Measurements from ENCODE around the gene GPR146. TPM values are rescaled to one million over a fixed set of nuclear protein-coding genes. Genes with fewer than 3 reads are reported as not detected.

GPR146 gene
- total RNA-seq, 1 experiment from 2014 or later, result 0.92 TPM

- DNase-seq (ENCODE audit: low spot score), result no peak
- H3K4me1 Mint-ChIP-seq, result no peaks in the 10 kb centered on the region
- no peak for TF ChIP-seq HMGA2 (CRISPR knock-in tag; IDR thresholded peaks at IDR 0.05)
- no peak for TF ChIP-seq NR3C1 (CRISPR knock-in tag; conservative IDR thresholded peaks at IDR 0.05; ENCODE audit: low read depth)
- TF ChIP-seq SOX15 (CRISPR knock-in tag; IDR thresholded peaks at IDR 0.05), result no peak
- no peak for TF ChIP-seq ATF3 (CRISPR knock-in tag; conservative IDR thresholded peaks at IDR 0.05)
- TF ChIP-seq JAZF1 (CRISPR knock-in tag; IDR thresholded peaks at IDR 0.05), result no peak
- no peak for TF ChIP-seq TP53 (CRISPR knock-in tag; IDR thresholded peaks at IDR 0.05)
- TF ChIP-seq ZNF532 (CRISPR knock-in tag; IDR thresholded peaks at IDR 0.05; ENCODE audit: borderline replicate concordance), result no peak
- TF ChIP-seq GRHL2 (CRISPR knock-in tag; IDR thresholded peaks at IDR 0.05; ENCODE audit: insufficient replicate concordance, severe bottlenecking), result no peak
- no peak for TF ChIP-seq CREB1 (CRISPR knock-in tag; IDR thresholded peaks at IDR 0.05)
- no peak for TF ChIP-seq PRRX2 (CRISPR knock-in tag; IDR thresholded peaks at IDR 0.05)
- TF ChIP-seq ZBTB21 (CRISPR knock-in tag; IDR thresholded peaks at IDR 0.05; ENCODE audit: borderline replicate concordance), result no peak
- TF ChIP-seq ERG (CRISPR knock-in tag; IDR thresholded peaks at IDR 0.05), result no peak
- H3K9me3 Mint-ChIP-seq, result no peaks in the 10 kb centered on the region
- POLR2A ChIA-PET, result no interaction called here
- no peak overlapping the region for H3K4me3 Mint-ChIP-seq
- no peaks in the 10 kb centered on the region for H3K27me3 Mint-ChIP-seq (ENCODE audit: low read depth)
- no peaks in the 10 kb centered on the region; the same call in 1 of the 2 replicates for H3K36me3 Mint-ChIP-seq
- CTCF ChIA-PET, result interaction anchor here (1.8 to 2.2 kb wide), 2 partner anchors 22 to 25 kb away, joined by 4 to 13 read pairs; no protein-coding TSS in a partner anchor
- ATAC-seq, result no peak
- peak overlapping the region; percentile 93 for H3K27ac Mint-ChIP-seq
Observed at GRCh38 chr7:1018334-1018695, 26.0 kb upstream of the GPR146 start.

GRCh38 chr7:1019255-1019785 is 25.0 kb upstream of the GPR146 start:
- ATAC-seq (no peak), DNase-seq (ENCODE audit: low spot score) (no peak)
- CTCF ChIA-PET, result interaction anchor here (0.7 to 3.7 kb wide), 5 partner anchors 22 to 488 kb away, joined by 3 to 20 read pairs (median 4); no protein-coding TSS in a partner anchor
- Mint-ChIP-seq H3K9me3 (no peaks in the 10 kb centered on the region), H3K36me3 (no peaks in the 10 kb centered on the region; the same call in 1 of the 2 replicates), H3K27ac (no peak overlapping the region), H3K27me3 (ENCODE audit: low read depth) (no peaks in the 10 kb centered on the region), H3K4me3 (no peak overlapping the region), H3K4me1 (no peaks in the 10 kb centered on the region)
- POLR2A ChIA-PET, result no interaction called here
- no peak for TF ChIP-seq HMGXB4 (CRISPR knock-in tag; IDR thresholded peaks at IDR 0.05)
- TF ChIP-seq MAX (CRISPR knock-in tag; IDR thresholded peaks at IDR 0.05), result no peak
- TF ChIP-seq ZNF138 (CRISPR knock-in tag; conservative IDR thresholded peaks at IDR 0.05), result no peak
- no peak for TF ChIP-seq ZNF317 (CRISPR knock-in tag; IDR thresholded peaks at IDR 0.05; ENCODE audit: borderline replicate concordance, low read depth)
- TF ChIP-seq JUN (CRISPR knock-in tag; IDR thresholded peaks at IDR 0.05), result no peak
- no peak for TF ChIP-seq ZNF219 (CRISPR knock-in tag; IDR thresholded peaks at IDR 0.05; ENCODE audit: borderline replicate concordance)
- TF ChIP-seq E2F5 (CRISPR knock-in tag; IDR thresholded peaks at IDR 0.05), result no peak
- TF ChIP-seq ZBTB43 (CRISPR knock-in tag; IDR thresholded peaks at IDR 0.05), result no peak
- TF ChIP-seq NR2C2 (CRISPR knock-in tag; IDR thresholded peaks at IDR 0.05), result no peak
- TF ChIP-seq GABPB1 (CRISPR knock-in tag; IDR thresholded peaks at IDR 0.05), result no peak
- no peak for TF ChIP-seq ZNF416 (CRISPR knock-in tag; IDR thresholded peaks at IDR 0.05)
- TF ChIP-seq ZSCAN18 (CRISPR knock-in tag; IDR thresholded peaks at IDR 0.05), result no peak
- TF ChIP-seq SMAD4 (CRISPR knock-in tag; IDR thresholded peaks at IDR 0.05), result no peak
